Breast epithelium (tissue), 4 donors: Measurements from ENCODE around the gene ASTL. TPM values are rescaled to one million over a fixed set of nuclear protein-coding genes. Genes with fewer than 3 reads are reported as not detected.

Experiments
- DNase-seq, 2 donors: peaks; one replicate each; pipeline ENCODE4 v3.0.0-alpha.2; 2019; ENCODE audit warnings: low spot score in 2 of 2
- H3K27ac ChIP-seq, 2 donors: fragments of 200-600 bp; sonication (generic) in 1 of 2; one replicate each; pipeline ENCODE4 v1.5.1; 2016 to 2019; ENCODE audit warnings: mild to moderate bottlenecking in 1 of 2
- H3K27me3 ChIP-seq, 2 donors: fragments of 200-600 bp; sonication (generic) in 1 of 2; one replicate each; pipeline versions ENCODE4 v1.5.1 to v1.6.0; 2017 to 2019; ENCODE audit warnings: control low read depth in 1 of 2, mild to moderate bottlenecking in 1 of 2
- H3K36me3 ChIP-seq: fragments of 200-600 bp; one replicate; pipeline ENCODE4 v1.5.1; 2019
- H3K4me1 ChIP-seq, 2 donors: fragments of 200-600 bp; sonication (generic); one replicate each; pipeline ENCODE4 v1.5.1; 2016 to 2019; ENCODE audit warnings: control low read depth in 1 of 2
- H3K4me3 ChIP-seq, 3 donors: fragments of 200-600 bp; sonication (generic); 1 replicate in 2 of 3; 2 replicates in 1 of 3; pipeline ENCODE4 v1.5.1; 2016 to 2019; ENCODE audit warnings: mild to moderate bottlenecking in 3 of 3, moderate library complexity in 2 of 3
- H3K9me3 ChIP-seq, 2 donors: fragments of 200-600 bp; sonication (generic) in 1 of 2; one replicate each; pipeline ENCODE4 v1.5.1; 2016 to 2019; ENCODE audit warnings: control low read depth in 1 of 2
- POLR2A ChIP-seq: fragments of 450-650 bp; IDR thresholded peaks from one replicate; pipeline ENCODE4 v1.6.1; 2016; ENCODE audit warnings: antibody characterized with exemption, mild to moderate bottlenecking, moderate library complexity
- POLR2AphosphoS5 ChIP-seq, 3 donors: sonication (generic); formaldehyde crosslinking; IDR thresholded peaks; one replicate each; pipeline ENCODE4 v1.6.1; 2017; ENCODE audit warnings: antibody characterized with exemption in 3 of 3
- intact Hi-C: fragments of 100-400 bp; cut with DNase I; formaldehyde crosslinking; loops from one replicate; pipeline ENCODE4 v1.15.1; 2023; ENCODE audit warnings: low total_unique reads
- total RNA-seq, 3 donors: library from RNA; depleted of rRNA; stranded (reverse); fragments of >200 nt; gene quantifications; one replicate each; pipeline ENCODE4 v1.1.0, GENCODE V29; 2016
- TF ChIP-seq, protein P1 (sequence below), 3 donors: fragments of 450-650 bp; IDR thresholded peaks; one replicate each; pipeline ENCODE4 v1.5.1; 2016 to 2017; ENCODE audit warnings: antibody characterized with exemption in 3 of 3, mild to moderate bottlenecking in 3 of 3, moderate library complexity in 3 of 3

The ASTL gene
- total RNA-seq, 3 donors from 2014 or later = 0.32 TPM; not detected in 2

DNA sequence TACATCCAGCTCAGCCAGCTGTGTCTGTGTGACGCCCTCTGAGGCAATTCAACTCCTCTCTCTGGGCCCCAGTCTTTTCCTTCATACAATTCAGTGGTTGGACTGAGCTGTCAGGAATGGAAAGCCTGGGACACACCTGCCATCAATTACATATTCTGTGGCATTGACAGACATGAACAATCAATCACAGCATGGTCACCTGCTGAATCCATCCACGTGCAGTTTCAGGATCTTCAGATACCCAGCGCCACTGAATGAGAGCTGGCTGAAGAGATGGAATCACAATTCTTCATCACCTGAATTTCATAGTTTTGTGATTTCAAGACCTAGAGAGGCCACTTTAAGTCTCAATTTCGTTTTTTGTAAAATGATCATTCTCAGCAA lies 27.1 kb downstream of the ASTL start:
- H3K4me3 ChIP-seq = no peak overlapping the region
- no peak for TF ChIP-seq POLR2A
- TF ChIP-seq POLR2AphosphoS5 (IDR thresholded peaks at IDR 0.05) = no peak
- TF ChIP-seq, protein P1, sequence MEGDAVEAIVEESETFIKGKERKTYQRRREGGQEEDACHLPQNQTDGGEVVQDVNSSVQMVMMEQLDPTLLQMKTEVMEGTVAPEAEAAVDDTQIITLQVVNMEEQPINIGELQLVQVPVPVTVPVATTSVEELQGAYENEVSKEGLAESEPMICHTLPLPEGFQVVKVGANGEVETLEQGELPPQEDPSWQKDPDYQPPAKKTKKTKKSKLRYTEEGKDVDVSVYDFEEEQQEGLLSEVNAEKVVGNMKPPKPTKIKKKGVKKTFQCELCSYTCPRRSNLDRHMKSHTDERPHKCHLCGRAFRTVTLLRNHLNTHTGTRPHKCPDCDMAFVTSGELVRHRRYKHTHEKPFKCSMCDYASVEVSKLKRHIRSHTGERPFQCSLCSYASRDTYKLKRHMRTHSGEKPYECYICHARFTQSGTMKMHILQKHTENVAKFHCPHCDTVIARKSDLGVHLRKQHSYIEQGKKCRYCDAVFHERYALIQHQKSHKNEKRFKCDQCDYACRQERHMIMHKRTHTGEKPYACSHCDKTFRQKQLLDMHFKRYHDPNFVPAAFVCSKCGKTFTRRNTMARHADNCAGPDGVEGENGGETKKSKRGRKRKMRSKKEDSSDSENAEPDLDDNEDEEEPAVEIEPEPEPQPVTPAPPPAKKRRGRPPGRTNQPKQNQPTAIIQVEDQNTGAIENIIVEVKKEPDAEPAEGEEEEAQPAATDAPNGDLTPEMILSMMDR (IDR thresholded peaks at IDR 0.05) = no peak
- DNase-seq = no peak
- intact Hi-C loops = loop anchor here (10.0 kb wide), 2 partner anchors 86 to 956 kb away; partner anchors contain the start of gene ZNF514
- no peak overlapping the region for H3K27ac ChIP-seq
- H3K27me3 ChIP-seq = peaks cover 0 to 4% of the 10 kb centered on the region in 2 donors
- H3K36me3 ChIP-seq = no peaks in the 10 kb centered on the region
- no peaks in the 10 kb centered on the region for H3K4me1 ChIP-seq
- H3K9me3 ChIP-seq = no peaks in the 10 kb centered on the region

GRCh38 chr2:96110621-96111256 lies 27.6 kb downstream of the ASTL start:
- intact Hi-C loops = loop anchor here (10.0 kb wide), 2 partner anchors 86 to 956 kb away; partner anchors contain the start of gene ZNF514

GRCh38 chr2:96109931-96110511 lies 28.3 kb downstream of the ASTL start:
- Histone ChIP-seq H3K9me3 (peaks cover 10% of the 10 kb centered on the region in 2 donors), H3K4me3 (no peak overlapping the region), H3K27ac (no peak overlapping the region), H3K27me3 (no peaks in the 10 kb centered on the region), H3K36me3 (no peaks in the 10 kb centered on the region), H3K4me1 (no peaks in the 10 kb centered on the region)
- TF ChIP-seq, protein P1 (IDR thresholded peaks at IDR 0.05) = no peak
- TF ChIP-seq POLR2A (no peak), POLR2AphosphoS5 (IDR thresholded peaks at IDR 0.05) (no peak)
- DNase-seq = no peak
- intact Hi-C loops = loop anchor here (10.0 kb wide), 2 partner anchors 85 to 955 kb away; partner anchors contain the start of gene ZNF514

More at GRCh38 chr2:96110621-96111256, 27.6 kb downstream of the ASTL start:
- H3K27ac ChIP-seq = no peak overlapping the region
- H3K36me3 ChIP-seq = no peaks in the 10 kb centered on the region
- DNase-seq = no peak
- TF ChIP-seq POLR2AphosphoS5 (IDR thresholded peaks at IDR 0.05) (no peak), POLR2A (no peak)
- TF ChIP-seq, protein P1 (IDR thresholded peaks at IDR 0.05) = no peak
- H3K27me3 ChIP-seq = peaks cover 0 to under 1% of the 10 kb centered on the region in 2 donors
- H3K9me3 ChIP-seq = peaks cover 2 to 3% of the 10 kb centered on the region in 2 donors
- no peak overlapping the region for H3K4me3 ChIP-seq
- no peaks in the 10 kb centered on the region for H3K4me1 ChIP-seq

DNA sequence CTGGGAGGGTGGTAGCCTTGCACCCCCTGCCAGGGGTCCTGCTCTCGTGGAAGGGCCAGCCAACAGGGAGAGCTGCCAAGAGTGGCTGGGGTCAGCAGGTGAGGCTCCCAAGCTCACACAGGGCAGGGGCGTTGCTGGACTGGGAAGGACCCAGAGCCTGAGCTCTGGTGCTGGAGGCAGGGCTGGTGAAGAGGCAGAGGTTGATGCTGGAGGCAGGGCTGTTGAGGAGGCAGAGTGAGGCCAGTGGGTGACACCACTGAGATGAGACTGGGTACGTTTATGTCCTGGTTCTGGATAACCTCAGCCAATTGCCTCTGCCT lies 29.0 kb downstream of the ASTL start:
- H3K27ac ChIP-seq = peak overlapping the region in 1 of 2 donors; percentile 66

More for the DNA sequence above, 29.0 kb downstream of the ASTL start:
- H3K36me3 ChIP-seq = no peaks in the 10 kb centered on the region
- no peaks in the 10 kb centered on the region for H3K27me3 ChIP-seq
- H3K9me3 ChIP-seq = peaks cover 10 to 14% of the 10 kb centered on the region in 2 donors
- no peak for DNase-seq
- intact Hi-C loops = no loop called here
- no peak overlapping the region for H3K4me3 ChIP-seq
- TF ChIP-seq, protein P1 (IDR thresholded peaks at IDR 0.05) = no peak
- TF ChIP-seq POLR2A (no peak), POLR2AphosphoS5 (IDR thresholded peaks at IDR 0.05) (no peak)
- H3K4me1 ChIP-seq = no peaks in the 10 kb centered on the region
